HG03135 (cell line): ENCODE data around the gene SGCA.

ENCODE experiments used
- ATAC-seq: cut with Tn5 transposase; IDR thresholded peaks from one replicate; pipeline ENCODE4 v1.9.1; 2021; ENCODE audit warnings: mild to moderate bottlenecking, moderate library complexity; ENCODE audit not compliant: unreplicated experiment

The SGCA gene

DNA sequence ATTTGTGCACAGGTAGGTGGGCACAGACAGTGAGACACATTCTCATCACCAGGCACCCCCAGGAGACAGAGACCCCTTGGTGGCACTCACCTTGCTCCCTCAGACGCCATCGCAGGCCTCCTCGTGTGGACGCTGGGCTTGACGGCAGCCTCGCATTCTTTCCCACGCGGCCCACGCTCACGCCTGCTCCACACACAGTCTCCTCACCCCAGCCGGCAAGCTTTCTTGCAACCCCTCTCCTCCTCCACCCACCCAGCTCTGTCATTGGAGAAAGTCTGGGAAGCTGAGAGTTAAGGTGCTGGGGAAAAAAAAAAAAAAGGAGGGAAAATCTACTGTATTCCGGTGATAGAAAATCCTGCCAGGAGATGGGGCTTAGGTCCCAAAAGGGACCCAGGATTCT, 14.8 kb downstream of the SGCA start:
- no peak for ATAC-seq

DNA sequence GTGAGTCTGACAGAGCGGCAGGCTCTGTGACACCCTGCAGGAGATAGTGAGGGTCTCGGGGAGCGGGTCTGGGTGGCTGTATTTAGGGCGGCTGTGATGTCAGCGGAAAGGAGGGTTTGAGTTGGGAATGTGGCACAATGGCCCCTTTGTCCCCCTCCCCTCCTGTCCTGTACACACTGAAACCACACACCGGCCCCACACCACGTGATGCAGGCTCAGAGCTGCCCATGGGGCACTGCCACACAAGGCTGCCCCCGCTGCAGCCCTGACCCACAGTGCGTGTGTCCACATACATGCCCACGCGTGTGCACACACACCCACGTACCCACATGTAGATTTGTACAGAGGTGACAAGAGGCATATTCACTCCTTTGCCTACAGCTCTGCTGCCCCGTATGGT, 15.3 kb downstream of the SGCA start:
- ATAC-seq = no peak

DNA sequence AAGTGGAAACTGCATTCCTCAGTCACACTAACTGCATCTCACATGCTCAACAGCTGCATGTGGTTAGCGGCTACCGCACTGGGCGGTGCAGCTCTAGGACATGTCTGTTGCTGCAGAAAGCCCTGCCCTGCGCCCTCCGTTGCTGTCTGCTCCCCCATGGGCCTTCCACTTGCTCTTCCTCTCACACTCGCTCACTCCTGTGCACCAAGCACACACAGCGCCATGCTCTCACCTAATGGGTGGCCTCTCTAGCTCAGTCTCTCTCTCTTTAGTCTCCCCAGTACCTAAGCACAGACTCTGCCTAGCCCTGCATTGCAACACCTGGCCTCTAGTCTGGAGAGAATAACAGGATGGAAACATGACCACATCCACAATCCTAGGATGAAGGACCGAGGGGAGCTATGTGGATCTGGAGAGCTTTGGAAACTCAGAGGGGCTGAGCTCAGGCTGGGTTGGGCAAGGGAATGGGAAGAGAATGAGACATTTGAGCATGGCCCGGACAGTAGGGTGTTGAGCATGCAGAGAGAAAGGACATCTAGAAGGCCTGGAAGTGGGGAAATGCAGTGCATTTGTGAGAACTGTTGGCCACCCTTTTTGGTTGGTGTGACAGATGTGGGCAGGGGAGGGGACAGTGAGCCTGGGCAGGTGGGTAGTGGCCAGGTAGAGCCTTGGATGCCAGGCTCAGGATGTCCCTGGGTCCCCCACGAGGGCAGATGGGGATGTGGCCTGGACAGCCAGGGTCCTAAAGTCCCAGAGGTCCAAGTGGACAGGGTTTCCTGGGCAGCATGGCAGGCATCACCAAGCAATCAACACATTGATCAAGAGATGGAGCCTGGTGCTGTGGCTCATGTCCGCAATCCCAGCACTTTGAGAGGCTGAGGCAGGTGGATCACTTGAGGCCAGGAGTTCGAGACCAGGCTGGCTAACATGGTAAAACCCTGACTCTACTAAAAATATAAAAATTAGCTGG, 16.1 kb downstream of the SGCA start:
- ATAC-seq = no peak

DNA sequence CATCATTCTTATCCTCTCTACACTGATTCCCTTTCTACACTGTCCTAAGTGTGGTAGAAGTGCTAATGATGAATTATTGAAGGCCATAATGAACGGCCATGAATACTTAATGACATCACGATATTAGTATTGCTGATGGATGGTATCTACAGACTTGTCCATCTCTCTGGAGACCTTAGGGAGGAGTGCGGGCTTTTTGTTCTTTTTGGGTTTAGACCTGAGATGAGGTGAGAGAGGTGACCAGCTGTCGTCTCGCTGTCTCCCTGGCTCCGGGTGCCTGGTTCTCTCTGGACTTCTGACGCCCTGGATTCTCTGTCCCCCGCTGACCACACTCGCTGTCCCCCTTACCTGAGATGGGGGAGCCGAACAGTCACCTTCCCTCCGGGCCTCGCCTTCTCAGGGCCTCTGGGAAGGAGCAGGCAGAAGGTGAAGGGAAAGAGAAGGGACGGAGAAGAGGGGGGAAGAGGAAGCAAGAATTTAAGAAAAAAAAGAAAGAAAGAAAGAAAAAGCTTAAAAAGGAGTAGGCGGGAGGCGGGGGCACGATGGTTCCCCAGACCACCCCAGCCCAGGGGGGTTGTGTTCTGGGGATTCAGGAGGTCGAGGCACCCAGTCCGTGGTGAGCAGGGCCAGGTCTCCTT, 17.1 kb downstream of the SGCA start:
- no peak for ATAC-seq

DNA sequence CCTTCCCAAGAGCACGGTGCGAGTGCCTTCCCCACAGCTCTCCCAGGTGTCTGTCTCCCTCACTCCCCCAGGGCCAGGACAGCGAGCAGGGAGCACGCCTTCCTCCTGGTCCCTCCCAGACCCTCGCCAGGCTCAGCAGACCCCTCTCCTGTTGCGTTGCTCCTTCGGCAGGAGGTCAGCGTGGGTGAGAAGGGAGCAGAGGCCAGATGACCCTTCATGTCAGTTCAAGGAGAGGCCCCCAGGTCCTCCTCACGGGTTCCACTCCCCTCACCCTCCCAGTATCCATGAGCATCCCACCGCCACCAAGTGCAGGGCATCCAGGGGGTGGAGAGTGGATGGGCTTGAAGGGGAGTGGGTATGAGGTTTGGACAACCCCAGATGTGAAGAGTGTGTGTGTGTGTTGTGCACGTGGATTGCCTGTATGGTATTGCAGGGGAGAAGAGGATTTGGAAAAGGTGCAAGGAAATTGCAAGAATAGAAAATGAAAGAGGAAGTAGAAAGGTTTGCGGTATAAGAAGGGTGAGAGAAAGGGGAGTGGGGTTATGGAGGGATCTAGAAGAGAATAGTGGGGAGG, 17.7 kb downstream of the SGCA start:
- ATAC-seq = no peak

DNA sequence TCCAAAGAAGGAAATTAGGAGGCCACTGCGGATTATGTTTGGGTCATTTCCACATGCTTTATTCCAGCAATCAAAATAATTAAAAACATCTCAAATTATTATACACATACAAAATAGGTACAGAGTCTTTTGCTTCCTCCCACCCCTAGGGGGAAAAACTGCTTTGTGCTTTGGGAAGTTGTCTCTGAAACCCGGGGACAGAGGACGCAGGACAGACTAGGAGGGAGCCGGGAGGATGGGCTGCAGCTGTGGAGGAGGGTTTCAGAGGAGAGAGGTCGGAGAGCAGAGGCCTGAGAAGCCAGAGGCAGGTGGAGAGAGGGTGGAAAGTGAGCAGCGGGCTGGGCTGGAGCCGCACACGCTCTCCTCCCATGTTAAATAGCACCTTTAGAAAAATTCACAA, 18.3 kb downstream of the SGCA start:
- no peak for ATAC-seq

DNA sequence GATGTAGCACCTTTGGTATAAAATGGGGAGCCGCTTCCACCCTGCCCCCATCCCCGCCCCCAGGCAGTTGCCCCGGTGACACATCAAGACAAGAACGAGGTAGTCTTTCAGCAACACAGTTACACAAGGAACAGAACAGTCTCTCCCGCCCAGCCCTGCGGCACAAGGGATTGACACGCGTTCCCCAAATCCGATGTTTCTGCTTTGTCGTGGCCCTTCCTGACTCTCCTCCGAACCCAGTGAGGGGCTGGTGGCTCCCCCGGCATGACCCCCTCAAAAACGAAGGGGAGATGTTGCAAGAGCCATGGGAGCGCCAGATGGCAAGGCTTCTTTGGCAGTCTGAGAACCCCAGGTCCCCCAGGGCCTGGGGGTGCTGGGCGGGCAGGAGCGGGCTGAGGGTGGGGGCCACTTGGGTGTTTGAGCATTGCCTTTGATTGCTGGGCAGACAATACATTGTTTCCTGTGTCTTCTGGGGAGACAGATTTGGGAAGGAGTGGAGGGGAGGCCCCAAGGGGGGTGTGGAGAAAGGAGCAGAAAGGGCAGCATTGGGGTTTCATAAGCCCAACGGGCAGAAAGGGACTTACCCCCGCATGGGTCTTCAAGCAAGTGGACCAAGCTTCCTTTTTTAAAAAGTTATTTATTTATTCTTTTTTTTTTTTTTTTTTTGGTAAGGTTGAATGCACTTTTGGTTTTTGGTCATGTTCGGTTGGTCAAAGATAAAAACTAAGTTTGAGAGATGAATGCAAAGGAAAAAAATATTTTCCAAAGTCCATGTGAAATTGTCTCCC, 19.0 kb downstream of the SGCA start:
- ATAC-seq = no peak

DNA sequence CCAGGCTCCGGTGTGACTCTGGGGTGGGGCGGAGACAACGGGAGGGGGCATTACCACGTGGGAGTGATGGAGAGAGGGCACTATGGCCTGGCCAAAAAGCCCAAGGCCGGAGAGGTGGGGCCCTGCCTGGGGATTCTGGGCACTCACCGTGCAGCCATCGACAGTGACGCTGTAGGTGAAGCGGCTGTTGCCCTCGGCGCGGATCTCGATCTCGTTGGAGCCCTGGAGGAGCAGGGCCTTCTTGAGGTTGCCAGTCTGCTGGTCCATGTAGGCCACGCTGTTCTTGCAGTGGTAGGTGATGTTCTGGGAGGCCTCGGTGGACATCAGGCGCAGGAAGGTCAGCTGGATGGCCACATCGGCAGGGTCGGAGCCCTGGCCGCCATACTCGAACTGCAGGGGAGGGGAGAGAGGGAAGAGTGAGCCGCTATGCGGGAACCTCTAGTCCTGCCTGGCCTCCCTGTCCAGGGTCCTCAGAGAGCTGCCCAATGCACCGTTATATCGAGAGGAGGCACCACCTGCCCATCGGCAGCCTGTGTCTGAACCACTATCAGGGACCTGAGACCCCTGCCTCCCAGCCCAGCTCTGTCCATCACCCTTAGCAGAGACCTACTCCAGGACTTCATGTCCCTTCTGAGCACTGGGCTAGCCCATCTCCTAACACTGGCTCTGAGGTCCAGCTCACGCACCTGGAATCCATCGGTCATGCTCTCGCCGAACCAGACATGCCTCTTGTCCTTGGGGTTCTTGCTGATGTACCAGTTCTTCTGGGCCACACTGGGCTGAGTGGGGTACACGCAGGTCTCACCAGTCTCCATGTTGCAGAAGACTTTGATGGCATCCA, 20.0 kb downstream of the SGCA start:
- ATAC-seq = no peak

DNA sequence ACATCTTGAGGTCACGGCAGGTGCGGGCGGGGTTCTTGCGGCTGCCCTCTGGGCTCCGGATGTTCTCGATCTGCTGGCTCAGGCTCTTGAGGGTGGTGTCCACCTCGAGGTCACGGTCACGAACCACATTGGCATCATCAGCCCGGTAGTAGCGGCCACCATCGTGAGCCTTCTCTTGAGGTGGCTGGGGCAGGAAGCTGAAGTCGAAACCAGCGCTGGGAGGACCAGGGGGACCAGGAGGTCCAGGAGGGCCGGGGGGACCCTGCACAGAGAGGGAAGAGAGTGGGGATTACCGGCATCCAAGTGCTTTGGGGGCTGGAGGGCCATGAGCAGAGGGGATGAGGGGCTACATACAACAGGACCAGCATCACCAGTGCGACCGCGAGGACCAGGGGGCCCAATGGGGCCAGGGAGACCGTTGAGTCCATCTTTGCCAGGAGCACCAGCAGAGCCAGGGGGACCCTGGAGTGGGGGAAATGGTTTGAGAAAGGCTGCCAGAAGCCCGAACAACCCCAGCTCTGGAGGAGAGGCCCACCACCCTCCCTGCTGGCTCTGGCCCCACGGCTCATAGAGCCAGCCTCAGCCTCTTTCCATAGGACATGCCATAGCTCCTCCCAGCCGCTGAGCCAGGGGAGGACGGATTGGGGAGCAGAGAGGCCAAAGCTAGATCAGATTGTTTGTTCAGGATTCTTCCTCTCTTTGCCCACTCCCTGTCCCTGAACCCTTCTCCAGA, 21.0 kb downstream of the SGCA start:
- ATAC-seq = no peak

DNA sequence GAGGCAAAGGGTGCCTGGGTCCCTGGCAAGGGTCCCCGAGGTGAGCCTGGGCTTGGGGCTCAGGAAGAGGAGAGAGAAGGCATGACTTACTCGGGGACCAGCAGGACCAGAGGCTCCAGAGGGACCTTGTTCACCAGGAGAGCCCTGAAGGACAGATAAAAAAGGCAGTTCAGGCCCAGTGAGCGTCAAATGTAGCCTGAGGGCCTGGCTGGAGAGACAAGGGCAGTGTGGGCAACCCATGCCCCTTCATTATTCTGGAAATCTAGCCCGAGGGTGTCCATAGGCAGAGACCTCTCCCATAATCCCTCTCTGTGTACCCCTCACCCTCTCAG, 21.6 kb downstream of the SGCA start:
- ATAC-seq = no peak

DNA sequence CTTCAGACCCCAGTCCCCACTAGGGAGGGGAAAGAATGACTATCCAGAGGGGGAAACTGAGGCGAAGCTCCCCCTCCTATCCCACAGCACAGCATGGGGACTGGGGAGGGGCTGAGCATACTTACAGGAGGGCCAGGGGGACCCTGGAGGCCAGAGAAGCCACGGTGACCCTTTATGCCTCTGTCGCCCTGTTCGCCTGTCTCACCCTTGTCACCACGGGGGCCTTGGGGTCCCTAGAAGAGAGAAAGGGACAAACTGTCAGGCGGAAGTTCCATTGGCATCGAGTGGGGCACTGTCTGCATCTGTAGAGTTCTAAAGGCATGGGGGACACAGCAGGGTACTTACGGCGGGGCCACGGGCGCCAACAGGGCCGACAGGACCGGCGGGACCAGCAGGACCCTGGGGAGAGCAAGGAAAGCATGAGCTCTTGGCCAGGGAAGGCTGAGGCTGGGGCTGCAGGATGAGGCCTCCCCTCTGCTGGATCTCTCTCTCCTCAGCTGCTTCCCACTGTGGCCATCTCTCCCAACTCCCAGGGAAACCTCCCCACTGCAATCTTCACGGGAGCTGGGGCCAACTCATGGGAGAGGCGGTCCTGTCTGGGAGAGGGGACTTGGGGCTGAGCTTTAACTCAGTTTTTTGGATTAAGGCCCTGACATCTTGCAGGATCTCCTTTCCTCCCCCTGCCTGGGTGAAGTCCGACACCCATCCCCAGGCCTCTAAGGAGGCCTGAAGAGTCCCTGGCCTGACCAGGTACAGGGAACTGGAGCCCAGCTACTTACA, 22.1 kb downstream of the SGCA start:
- no peak for ATAC-seq

DNA sequence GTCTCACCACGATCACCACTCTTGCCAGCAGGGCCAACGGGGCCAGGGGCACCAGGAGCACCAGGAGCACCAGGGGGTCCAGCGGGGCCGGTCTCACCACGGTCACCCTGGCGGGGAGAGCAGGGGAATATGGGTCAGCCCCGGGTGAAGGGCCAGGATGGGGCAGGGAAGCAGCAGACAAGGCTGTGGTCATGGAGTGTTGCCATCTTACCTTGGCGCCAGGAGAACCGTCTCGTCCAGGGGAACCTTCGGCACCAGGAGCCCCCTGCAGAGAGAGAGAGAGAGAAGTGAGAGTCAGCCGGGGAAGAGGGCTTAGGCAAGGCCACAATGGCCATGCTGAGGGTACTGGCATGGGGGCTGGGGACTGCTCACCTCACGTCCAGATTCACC, 22.7 kb downstream of the SGCA start:
- no peak for ATAC-seq

DNA sequence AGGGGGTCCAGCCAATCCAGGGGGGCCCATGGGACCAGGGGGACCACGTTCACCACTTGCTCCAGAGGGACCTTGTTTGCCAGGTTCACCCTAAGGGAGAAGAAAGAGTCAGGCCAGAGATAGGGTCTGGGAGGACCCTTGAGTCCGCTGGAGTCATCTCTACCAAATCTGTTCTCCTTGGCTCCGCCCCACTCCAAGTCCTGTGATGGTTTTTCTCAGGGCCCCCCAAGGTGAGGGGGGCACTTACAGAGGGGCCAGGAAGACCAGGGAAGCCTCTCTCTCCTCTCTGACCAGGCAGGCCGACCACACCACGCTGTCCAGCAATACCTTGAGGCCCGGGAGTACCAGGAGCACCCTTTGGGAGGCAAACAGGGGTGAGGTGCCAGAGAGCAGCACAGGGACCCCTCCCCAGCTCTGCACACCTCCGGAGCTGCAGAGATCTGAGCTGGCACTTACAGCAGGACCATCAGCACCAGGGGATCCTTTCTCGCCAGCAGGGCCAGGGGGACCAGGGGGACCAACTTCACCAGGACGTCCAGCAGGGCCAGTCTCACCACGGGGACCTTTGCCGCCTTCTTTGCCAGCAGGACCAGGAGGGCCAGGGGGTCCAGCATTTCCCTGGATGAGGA, 23.2 kb downstream of the SGCA start:
- ATAC-seq = no peak

DNA sequence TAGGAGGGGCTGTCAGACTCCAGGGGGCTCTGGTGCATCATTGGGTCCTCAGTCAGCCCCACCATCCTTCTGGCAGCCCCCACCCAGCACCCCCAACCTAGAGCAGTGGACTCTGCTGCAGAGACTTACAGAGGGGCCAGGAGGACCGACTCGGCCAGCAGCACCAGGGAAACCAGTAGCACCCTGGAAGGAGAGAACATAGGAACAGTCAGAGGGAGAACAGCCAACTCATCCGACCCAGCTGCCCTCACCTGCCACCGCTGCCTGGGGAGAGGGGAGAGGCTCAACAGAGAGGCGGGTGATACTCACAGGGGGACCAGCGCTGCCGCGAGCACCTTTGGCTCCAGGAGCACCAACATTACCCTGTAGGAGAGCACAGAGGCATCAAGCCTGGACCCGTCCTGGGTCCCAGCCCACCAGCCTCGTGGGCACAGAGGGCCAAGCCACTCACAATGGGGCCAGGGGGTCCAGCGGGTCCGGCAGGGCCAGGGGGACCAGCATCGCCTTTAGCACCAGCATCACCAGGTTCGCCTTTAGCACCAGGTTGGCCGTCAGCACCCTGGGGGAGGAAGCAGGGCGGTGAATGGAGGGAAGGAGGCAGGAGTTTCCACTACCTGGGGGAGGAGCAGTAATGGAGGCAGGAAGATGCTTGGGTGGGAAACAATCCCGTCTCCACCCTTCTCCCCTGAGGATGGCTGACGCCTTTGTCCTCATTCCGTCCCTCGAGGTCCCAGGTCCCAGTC, 23.9 kb downstream of the SGCA start:
- no peak for ATAC-seq

DNA sequence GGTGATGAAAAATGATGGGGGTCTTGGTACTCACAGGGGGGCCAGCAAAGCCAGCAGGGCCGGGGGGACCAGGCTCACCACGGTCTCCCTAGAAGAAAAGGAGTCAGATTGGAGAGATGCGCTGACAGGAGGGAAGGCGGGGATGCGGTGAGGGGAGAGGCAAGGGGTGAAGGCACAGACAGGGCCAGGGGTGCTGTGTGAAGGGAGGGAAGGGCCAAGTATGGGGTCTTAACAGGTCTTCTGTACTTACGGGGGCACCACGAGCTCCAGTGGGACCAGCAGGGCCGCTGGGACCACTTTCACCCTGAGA, 24.4 kb downstream of the SGCA start:
- ATAC-seq = no peak

DNA sequence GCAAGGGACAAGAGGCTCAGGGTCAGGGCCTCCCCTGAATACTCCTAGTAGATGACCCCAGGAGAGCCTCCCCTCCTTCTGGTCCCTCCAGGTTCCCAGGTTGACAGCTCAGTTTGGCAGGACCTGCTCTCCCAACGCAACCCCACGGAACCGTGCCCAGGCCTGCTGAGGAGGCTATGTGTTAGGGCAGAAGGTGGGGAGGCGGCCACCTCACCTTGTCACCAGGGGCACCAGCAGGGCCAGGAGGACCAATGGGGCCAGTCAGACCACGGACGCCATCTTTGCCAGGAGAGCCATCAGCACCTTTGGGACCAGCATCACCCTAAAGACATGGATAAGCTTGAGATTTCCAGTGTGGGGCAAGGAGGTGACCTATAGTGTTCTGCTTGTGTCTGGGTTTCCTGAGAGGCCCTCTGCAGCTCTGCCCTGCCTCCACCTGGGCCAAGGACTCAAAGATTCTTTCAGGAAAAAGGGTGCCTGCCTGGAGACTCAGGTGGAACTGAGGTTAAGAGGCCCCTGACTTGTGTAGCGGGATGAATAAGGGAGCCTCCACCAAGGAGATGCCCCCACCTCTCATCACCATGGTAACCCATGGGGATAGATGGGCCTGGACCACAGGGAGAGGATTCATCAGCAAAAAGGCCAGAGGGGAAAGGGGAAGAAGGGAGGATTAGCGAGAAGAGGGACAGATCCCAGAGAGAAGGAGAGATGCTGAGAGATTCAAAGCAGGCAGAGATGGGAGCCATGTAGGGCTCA, 25.0 kb downstream of the SGCA start:
- no peak for ATAC-seq

DNA sequence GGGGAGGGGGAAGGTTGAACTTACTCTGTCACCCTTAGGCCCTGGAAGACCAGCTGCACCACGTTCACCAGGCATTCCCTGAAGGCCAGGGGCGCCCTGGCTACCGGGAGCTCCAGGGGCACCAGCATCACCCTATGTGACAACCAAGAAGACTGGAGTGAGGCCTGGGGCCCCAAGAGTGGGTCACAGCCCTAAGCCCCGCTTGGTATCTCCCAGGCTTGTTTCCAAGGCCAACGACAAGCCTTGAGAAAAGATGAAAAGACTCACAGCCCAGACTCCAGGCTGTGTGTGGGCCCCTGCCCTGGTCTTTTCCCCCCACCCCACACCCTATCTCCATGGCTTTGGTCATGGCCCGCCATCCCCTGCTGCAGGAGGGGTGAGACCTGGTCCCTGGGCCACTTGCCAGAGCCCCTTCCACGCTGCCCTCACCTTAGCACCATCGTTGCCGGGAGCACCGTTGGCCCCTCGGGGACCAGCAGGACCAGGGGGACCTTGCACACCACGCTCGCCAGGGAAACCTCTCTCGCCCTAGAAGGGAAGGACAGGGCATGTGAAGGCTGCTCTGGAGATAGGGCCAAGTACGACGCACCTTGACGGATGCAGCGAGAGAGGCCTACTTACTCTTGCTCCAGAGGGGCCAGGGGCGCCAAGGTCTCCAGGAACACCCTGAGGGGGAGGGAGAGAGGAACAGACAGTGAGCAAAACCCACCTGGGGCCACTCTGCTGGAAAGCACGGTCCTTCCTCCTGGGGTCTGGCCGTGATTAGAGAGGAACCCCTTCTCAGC, 25.7 kb downstream of the SGCA start:
- no peak for ATAC-seq
